Sigmoid colon (tissue), 7 donors: ENCODE results near the gene GRM1. TPM values are rescaled to one million over a fixed set of nuclear protein-coding genes. Genes with fewer than 3 reads are reported as not detected.

Source experiments
- DNase-seq: peaks from one replicate; pipeline ENCODE4 v3.0.0-alpha.2; 2019
- H3K27ac ChIP-seq, 4 donors: fragments of 200-600 bp; sonication (generic); one replicate each; pipeline ENCODE4 v1.5.1; 2016 to 2019; ENCODE audit warnings: mild to moderate bottlenecking in 1 of 4
- H3K27me3 ChIP-seq, 3 donors: fragments of 200-600 bp; sonication (generic); one replicate each; pipeline ENCODE4 v1.5.1; 2019; ENCODE audit warnings: mild to moderate bottlenecking in 1 of 3
- H3K36me3 ChIP-seq, 4 donors: fragments of 200-600 bp; sonication (generic); one replicate each; pipeline ENCODE4 v1.5.1; 2016 to 2019
- H3K4me1 ChIP-seq, 4 donors: fragments of 200-600 bp; sonication (generic); one replicate each; pipeline ENCODE4 v1.5.1; 2017 to 2019
- H3K4me3 ChIP-seq, 4 donors: fragments of 200-600 bp; sonication (generic); one replicate each; pipeline ENCODE4 v1.5.1; 2017 to 2019; ENCODE audit warnings: mild to moderate bottlenecking in 2 of 4, moderate library complexity in 1 of 4
- H3K9me3 ChIP-seq, 4 donors: fragments of 200-600 bp in 3 of 4; sonication (generic) in 3 of 4; one replicate each; pipeline versions ENCODE4 v1.5.1 to v1.6.1; 2013 to 2019
- EP300 ChIP-seq, 4 donors: sonication (generic); formaldehyde crosslinking; IDR thresholded peaks; one replicate each; pipeline ENCODE4 v1.6.1; 2017; ENCODE audit warnings: antibody characterized with exemption in 4 of 4
- POLR2A ChIP-seq, 2 donors: fragments of 450-650 bp; IDR thresholded peaks; one replicate each; pipeline ENCODE4 v1.6.1; 2016; ENCODE audit warnings: antibody characterized with exemption in 2 of 2, mild to moderate bottlenecking in 2 of 2, moderate library complexity in 2 of 2
- POLR2AphosphoS5 ChIP-seq, 4 donors: sonication (generic); formaldehyde crosslinking; IDR thresholded peaks; one replicate each; pipeline ENCODE4 v1.6.1; 2017; ENCODE audit warnings: antibody characterized with exemption in 4 of 4
- whole genome bisulfite sequencing, 2 donors: extraction: QIAGEN DNeasy Blood & Tissue Kit; methylation state at CpG; one replicate each; pipeline ENCODE4 v1.1.7; 2013; 5-methylcytosine and 5-hydroxymethylcytosine counted together
- intact Hi-C: fragments of 100-400 bp; cut with DNase I; formaldehyde crosslinking; loops from one replicate; pipeline ENCODE4 v1.15.1; 2023
- polyA plus RNA-seq, 3 donors: library from polyadenylated mRNA; stranded (reverse); fragments of 200-250 nt; gene quantifications; one replicate each; pipeline ENCODE4 v1.2.3, GENCODE V29; 2013
- total RNA-seq, 4 donors: library from RNA; depleted of rRNA; stranded (reverse); fragments of >200 nt; gene quantifications; one replicate each; pipeline ENCODE4 v1.1.0, GENCODE V29; 2016
- TF ChIP-seq, protein P1 (sequence below), 4 experiments: fragments of 450-650 bp in 3 of 4; fragments of 200-600 bp in 1 of 4; IDR thresholded peaks; one replicate each; pipeline ENCODE4 v1.5.1; 2016 to 2019; ENCODE audit warnings: antibody characterized with exemption in 4 of 4, mild to moderate bottlenecking in 3 of 4, moderate library complexity in 2 of 4
- donor health status: healthy with polysubstance abuse.
- donor health status: Bipolar disorder and iron deficiency.
- donor health status: healthy.

GRM1 gene
- total and polyA plus RNA-seq, 7 donors = under 0.01 to 0.36 (median 0.03) TPM; not detected in 4

DNA sequence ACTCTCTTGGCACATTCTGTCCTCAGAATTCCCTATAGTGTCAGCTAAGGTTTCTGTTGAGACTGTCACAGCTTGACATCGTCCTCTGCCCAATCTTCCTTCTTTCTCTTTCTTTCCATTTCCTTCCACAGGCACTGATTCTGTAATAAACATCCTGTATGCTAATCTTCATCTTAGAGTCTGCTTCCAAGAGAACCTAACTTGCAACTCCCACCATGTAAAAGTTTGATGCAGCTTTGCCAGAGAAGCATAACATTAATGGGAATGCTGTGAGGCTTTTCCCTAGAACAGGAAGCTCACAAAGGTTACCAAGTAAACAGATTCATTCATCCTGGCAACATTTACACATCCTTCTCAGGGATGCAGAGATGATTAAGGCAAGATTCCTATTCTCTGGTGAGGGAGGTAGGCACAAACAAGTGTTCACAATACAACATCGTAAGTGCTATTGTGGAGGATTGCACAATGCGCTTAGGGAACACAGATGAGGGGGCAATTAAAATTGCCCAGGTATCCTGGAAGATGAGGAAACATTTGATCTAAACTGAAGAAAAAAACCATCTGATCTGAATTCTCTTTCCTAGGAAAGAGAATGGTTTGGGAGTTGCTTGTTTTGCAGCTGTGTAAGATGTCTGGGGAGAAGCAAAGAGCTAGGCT, 74.7 kb downstream of the GRM1 start:
- TF ChIP-seq EP300 (IDR thresholded peaks at IDR 0.05) (no peak), POLR2AphosphoS5 (IDR thresholded peaks at IDR 0.05) (no peak), POLR2A (IDR thresholded peaks at IDR 0.05) (no peak)
- TF ChIP-seq, protein P1, sequence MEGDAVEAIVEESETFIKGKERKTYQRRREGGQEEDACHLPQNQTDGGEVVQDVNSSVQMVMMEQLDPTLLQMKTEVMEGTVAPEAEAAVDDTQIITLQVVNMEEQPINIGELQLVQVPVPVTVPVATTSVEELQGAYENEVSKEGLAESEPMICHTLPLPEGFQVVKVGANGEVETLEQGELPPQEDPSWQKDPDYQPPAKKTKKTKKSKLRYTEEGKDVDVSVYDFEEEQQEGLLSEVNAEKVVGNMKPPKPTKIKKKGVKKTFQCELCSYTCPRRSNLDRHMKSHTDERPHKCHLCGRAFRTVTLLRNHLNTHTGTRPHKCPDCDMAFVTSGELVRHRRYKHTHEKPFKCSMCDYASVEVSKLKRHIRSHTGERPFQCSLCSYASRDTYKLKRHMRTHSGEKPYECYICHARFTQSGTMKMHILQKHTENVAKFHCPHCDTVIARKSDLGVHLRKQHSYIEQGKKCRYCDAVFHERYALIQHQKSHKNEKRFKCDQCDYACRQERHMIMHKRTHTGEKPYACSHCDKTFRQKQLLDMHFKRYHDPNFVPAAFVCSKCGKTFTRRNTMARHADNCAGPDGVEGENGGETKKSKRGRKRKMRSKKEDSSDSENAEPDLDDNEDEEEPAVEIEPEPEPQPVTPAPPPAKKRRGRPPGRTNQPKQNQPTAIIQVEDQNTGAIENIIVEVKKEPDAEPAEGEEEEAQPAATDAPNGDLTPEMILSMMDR (IDR thresholded peaks at IDR 0.05) = no peak
- WGBS, 2 donors = 67 to 68% methylated on average over 3 of the region's 3 CpGs
- no peaks in the 10 kb centered on the region for H3K9me3 ChIP-seq
- intact Hi-C loops = no loop called here
- H3K4me1 ChIP-seq = no peaks in the 10 kb centered on the region
- H3K4me3 ChIP-seq = no peak overlapping the region
- no peaks in the 10 kb centered on the region for H3K27me3 ChIP-seq
- H3K27ac ChIP-seq = no peak overlapping the region
- no peak for DNase-seq
- no peaks in the 10 kb centered on the region for H3K36me3 ChIP-seq

DNA sequence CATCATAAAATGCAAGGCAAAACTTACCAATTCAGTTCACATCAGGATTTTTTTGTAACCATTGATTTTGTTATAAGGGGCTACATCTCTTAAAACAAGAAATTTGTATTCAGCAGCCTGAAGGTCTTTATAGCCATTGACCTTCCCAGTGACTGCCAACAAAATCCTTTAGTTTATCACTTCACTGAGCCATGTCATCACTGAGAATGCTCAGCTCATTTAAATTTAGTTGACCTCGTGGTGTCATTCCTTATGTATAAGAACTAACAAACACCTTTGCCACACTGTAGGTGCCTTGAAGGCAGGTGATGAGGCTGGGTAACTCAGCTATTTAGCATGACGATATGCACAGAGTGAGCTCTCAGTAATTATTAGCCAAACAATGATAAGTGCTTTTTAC, 77.7 kb downstream of the GRM1 start:
- DNase-seq = no peak
- Histone ChIP-seq H3K27me3 (no peaks in the 10 kb centered on the region), H3K9me3 (peaks cover 0 to 8% (median under 1%) of the 10 kb centered on the region in 4 donors), H3K4me3 (no peak overlapping the region), H3K4me1 (no peaks in the 10 kb centered on the region), H3K27ac (no peak overlapping the region), H3K36me3 (no peaks in the 10 kb centered on the region)
- WGBS, 2 donors = 59 to 78% methylated on average over 2 of the region's 2 CpGs
- TF ChIP-seq EP300 (IDR thresholded peaks at IDR 0.05) = no peak
- TF ChIP-seq, protein P1 (IDR thresholded peaks at IDR 0.05) = no peak
- TF ChIP-seq POLR2AphosphoS5 (IDR thresholded peaks at IDR 0.05) = no peak
- no peak for TF ChIP-seq POLR2A (IDR thresholded peaks at IDR 0.05)
- intact Hi-C loops = no loop called here

DNA sequence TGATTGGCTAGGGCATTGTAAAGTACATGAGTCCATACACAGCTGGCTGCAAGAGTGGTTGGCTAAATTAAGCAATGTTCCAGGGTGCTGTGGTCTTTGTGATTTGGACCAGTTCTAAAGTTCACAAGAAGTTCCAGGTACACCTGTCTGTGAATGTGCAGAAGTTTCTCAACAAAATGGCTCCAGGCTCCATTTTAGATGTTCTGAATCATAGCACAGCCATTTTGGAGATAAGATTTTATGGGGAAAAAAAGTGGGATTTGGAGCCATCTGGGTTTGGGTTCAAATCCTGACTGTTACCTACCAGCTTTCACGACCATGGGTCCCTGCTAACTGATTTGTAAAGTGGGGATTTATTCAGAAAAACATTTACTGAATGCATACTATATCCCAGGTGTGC, 82.1 kb downstream of the GRM1 start:
- no peaks in the 10 kb centered on the region for H3K27me3 ChIP-seq
- no peak for TF ChIP-seq EP300 (IDR thresholded peaks at IDR 0.05)
- H3K27ac ChIP-seq = no peak overlapping the region
- H3K4me1 ChIP-seq = no peaks in the 10 kb centered on the region
- peaks cover 0 to 8% (median under 1%) of the 10 kb centered on the region in 4 donors for H3K9me3 ChIP-seq
- H3K36me3 ChIP-seq = no peaks in the 10 kb centered on the region
- intact Hi-C loops = no loop called here
- no peak for DNase-seq
- WGBS, 2 donors = 8 to 45% methylated on average over 1 of the region's 1 CpG
- no peak overlapping the region for H3K4me3 ChIP-seq

DNA sequence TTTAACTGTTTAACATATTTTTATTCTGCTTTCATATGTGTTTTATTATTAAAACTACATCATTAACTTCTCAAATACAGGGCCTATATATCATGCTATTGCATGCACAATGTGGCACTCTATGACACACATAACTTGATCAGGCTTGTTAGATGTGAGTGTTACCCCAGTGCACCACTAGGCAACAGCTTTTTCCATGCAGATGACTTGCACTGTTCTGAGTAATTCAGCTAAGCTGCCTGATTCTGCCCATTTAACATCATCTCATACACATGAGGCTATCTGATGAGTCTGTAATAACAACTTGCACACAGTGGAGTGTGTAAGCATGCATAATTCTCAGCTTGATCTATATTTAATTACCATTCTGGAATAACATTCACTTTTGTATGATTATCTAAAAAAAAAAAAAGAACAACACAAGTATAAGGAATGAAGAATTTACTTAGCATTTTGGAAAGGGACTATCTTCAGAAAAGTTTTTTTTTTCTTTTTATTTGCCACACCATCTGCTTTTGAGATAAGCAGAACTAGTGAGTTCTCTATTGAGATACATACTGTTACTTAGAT, 83.1 kb downstream of the GRM1 start:
- DNase-seq = no peak
- intact Hi-C loops = no loop called here
- H3K27ac ChIP-seq = no peak overlapping the region
- no peaks in the 10 kb centered on the region for H3K27me3 ChIP-seq
- no peaks in the 10 kb centered on the region for H3K36me3 ChIP-seq
- H3K9me3 ChIP-seq = peaks cover 0 to 8% (median under 1%) of the 10 kb centered on the region in 4 donors
- no peak for TF ChIP-seq POLR2AphosphoS5 (IDR thresholded peaks at IDR 0.05)
- TF ChIP-seq POLR2A (IDR thresholded peaks at IDR 0.05) = no peak
- TF ChIP-seq EP300 (IDR thresholded peaks at IDR 0.05) = no peak
- TF ChIP-seq, protein P1 (IDR thresholded peaks at IDR 0.05) = no peak
- no peaks in the 10 kb centered on the region for H3K4me1 ChIP-seq
- no peak overlapping the region for H3K4me3 ChIP-seq

DNA sequence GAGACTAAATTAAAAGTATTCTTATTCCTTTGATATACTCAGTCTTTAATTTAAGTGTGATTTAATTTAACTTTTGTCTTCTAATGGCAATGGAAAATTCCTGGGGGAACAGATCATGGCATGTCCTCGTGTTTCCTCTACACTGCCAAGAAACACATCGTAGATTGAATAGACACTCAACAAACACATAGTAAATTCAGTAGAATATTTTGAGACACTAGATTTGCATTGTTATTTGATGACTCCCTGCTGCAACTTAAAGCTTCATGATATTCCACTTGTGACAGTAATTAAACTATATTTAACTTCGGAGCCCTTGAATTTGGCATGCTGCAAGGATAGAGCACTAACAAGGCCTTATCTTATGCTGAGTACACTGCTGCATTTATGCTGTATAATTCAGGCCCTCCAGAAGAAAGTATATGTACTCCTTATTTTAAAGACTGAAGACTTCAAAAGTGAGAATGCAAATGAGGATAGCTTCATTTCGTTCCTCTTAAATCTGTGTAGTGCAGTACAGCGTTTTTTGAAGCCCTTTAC, 84.3 kb downstream of the GRM1 start:
- Histone ChIP-seq H3K36me3 (no peaks in the 10 kb centered on the region), H3K27me3 (no peaks in the 10 kb centered on the region), H3K4me3 (no peak overlapping the region), H3K4me1 (no peaks in the 10 kb centered on the region), H3K27ac (no peak overlapping the region), H3K9me3 (peaks cover 0 to 8% (median under 1%) of the 10 kb centered on the region in 4 donors)
- TF ChIP-seq POLR2AphosphoS5 (IDR thresholded peaks at IDR 0.05) (no peak), POLR2A (IDR thresholded peaks at IDR 0.05) (no peak), EP300 (IDR thresholded peaks at IDR 0.05) (no peak)
- TF ChIP-seq, protein P1 (IDR thresholded peaks at IDR 0.05) = no peak
- whole genome bisulfite sequencing, 2 donors = 66 to 80% methylated on average over 5 of the region's 5 CpGs
- intact Hi-C loops = no loop called here
- no peak for DNase-seq
